ENCODE data around the gene CABLES2.

The CABLES2 gene

DNA sequence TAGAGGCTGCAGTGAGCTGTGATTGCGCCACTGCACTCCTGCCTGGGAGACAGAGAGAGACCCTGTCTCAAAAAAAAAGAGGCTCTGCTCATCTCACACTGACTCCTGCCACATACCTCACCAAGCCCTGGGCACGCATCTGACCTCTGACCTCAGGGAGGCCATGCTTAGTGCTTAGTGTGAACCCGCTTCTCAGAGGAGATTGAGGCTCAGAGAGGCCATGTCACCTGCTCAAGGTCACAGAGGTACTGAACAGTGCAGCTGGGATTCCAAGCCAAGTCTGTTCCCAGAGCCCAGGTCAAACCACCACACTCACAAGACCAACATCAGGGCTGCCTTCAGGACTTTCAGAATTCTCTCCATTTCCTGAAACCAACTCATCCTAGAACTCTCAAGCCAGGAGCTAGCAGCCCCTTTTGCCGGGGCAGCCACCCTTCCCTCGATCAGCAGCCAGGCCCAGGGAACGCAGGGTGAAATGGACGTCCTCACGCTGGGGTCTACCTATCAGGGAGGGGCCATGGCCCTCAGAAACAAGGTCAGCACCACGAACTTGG is 2.9 kb downstream of the CABLES2 start:
- no peaks in the 10 kb centered on the region for H4K20me1 ChIP-seq (ENCODE audit: insufficient read depth)
- peaks cover 20% of the 10 kb centered on the region for H3K4me1 ChIP-seq (ENCODE audit: low read depth, poor library complexity, severe bottlenecking)
- no peaks in the 10 kb centered on the region for H3K36me3 ChIP-seq (ENCODE audit: insufficient read depth)
- H2AFZ ChIP-seq (ENCODE audit: low read depth) = no peak overlapping the region
- no peaks in the 10 kb centered on the region; the same call in 1 of the 2 replicates for H3K27me3 ChIP-seq (ENCODE audit: insufficient read depth, low read depth)
- no peaks in the 10 kb centered on the region; the same call in 1 of the 2 replicates for H3K79me2 ChIP-seq (ENCODE audit: insufficient read depth, low read depth)
- no peak overlapping the region for H3K27ac ChIP-seq
- H3K4me3 ChIP-seq (IDR thresholded peaks at IDR 0.05; ENCODE audit: insufficient read depth, low read depth, low read length) = no peak overlapping the region
- no peak overlapping the region for H3K9ac ChIP-seq
- no peak overlapping the region for H3K4me2 ChIP-seq
- TF ChIP-seq, protein P1, sequence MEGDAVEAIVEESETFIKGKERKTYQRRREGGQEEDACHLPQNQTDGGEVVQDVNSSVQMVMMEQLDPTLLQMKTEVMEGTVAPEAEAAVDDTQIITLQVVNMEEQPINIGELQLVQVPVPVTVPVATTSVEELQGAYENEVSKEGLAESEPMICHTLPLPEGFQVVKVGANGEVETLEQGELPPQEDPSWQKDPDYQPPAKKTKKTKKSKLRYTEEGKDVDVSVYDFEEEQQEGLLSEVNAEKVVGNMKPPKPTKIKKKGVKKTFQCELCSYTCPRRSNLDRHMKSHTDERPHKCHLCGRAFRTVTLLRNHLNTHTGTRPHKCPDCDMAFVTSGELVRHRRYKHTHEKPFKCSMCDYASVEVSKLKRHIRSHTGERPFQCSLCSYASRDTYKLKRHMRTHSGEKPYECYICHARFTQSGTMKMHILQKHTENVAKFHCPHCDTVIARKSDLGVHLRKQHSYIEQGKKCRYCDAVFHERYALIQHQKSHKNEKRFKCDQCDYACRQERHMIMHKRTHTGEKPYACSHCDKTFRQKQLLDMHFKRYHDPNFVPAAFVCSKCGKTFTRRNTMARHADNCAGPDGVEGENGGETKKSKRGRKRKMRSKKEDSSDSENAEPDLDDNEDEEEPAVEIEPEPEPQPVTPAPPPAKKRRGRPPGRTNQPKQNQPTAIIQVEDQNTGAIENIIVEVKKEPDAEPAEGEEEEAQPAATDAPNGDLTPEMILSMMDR (conservative IDR thresholded peaks at IDR 0.05; ENCODE audit: low read depth, low read length) = no peak

DNA sequence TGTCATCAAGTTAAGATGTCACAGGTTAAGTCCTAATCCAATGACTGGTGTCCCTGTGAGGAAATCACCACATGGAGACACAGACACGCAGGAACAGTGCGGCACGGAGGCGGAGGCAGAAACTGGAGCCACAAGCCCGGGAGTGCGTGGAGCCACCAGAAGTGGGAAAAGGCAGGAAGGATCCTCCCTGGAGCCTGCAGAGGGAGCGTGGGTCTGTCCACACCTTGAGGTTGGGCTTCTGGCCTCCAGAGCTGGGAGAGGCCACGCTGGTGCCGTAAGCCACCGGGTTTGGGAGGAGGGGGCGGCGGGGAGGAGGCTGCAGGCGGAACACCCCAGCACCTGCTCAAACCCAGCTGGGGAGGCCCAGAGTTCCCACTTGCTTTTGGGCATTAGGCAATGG is 3.8 kb downstream of the CABLES2 start:
- Histone ChIP-seq H3K27ac (no peak overlapping the region), H3K36me3 (ENCODE audit: insufficient read depth) (no peaks in the 10 kb centered on the region), H3K4me1 (ENCODE audit: low read depth, poor library complexity, severe bottlenecking) (peaks cover 20% of the 10 kb centered on the region), H2AFZ (ENCODE audit: low read depth) (no peak overlapping the region), H4K20me1 (ENCODE audit: insufficient read depth) (no peaks in the 10 kb centered on the region), H3K4me3 (IDR thresholded peaks at IDR 0.05; ENCODE audit: insufficient read depth, low read depth, low read length) (no peak overlapping the region), H3K9ac (no peak overlapping the region), H3K4me2 (no peak overlapping the region), H3K79me2 (ENCODE audit: insufficient read depth, low read depth) (no peaks in the 10 kb centered on the region; the same call in 1 of the 2 replicates), H3K27me3 (ENCODE audit: insufficient read depth, low read depth) (no peaks in the 10 kb centered on the region)
- TF ChIP-seq, protein P1 (conservative IDR thresholded peaks at IDR 0.05; ENCODE audit: low read depth, low read length) = no peak

DNA sequence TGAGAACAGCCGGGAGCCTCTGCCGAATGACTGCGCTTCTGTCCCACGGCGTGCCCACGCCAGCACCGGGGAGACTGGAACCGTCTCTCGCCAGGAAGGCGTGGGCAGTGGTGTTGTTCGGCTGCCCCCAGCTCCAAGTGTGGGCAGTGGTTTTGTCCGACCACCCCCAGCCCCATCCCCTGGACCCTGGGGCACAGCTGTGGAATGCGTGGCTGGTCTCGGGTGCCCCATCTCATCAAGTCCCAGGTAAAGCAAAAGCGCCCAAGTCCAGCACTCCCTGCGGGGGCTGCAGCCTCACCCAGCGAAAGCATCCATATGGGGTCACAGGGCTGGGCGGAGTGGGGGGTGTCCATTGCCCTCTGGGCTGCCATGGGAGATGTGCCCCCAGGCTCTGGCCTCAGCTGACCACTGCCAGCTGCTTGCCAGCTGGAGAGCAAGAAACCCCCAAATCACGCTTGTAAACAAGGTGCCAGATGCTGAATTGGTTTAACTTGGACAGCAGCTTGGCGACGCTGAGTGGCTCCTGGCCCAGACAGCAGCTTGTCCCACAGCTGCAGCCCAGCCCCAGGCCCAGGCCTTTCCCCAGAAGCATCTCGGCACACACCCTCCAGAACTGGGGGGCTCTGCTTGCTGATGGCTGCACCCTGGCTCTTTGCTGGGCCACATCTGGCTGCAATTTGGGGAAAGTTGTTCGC is 4.5 kb downstream of the CABLES2 start:
- Histone ChIP-seq H4K20me1 (ENCODE audit: insufficient read depth) (no peaks in the 10 kb centered on the region), H3K9ac (no peak overlapping the region), H3K27me3 (ENCODE audit: insufficient read depth, low read depth) (no peaks in the 10 kb centered on the region), H3K36me3 (ENCODE audit: insufficient read depth) (no peaks in the 10 kb centered on the region), H3K4me2 (no peak overlapping the region), H2AFZ (ENCODE audit: low read depth) (no peak overlapping the region), H3K4me3 (IDR thresholded peaks at IDR 0.05; ENCODE audit: insufficient read depth, low read depth, low read length) (no peak overlapping the region), H3K4me1 (ENCODE audit: low read depth, poor library complexity, severe bottlenecking) (peaks cover 15% of the 10 kb centered on the region), H3K79me2 (ENCODE audit: insufficient read depth, low read depth) (no peaks in the 10 kb centered on the region; the same call in 1 of the 2 replicates), H3K27ac (no peak overlapping the region)
- TF ChIP-seq, protein P1 (conservative IDR thresholded peaks at IDR 0.05; ENCODE audit: low read depth, low read length) = no peak

- H3K27me3 ChIP-seq (ENCODE audit: insufficient read depth, low read depth) = no peaks in the 10 kb centered on the region
- no peak overlapping the region for H3K27ac ChIP-seq
- no peak overlapping the region for H3K9ac ChIP-seq
- TF ChIP-seq, protein P1 (conservative IDR thresholded peaks at IDR 0.05; ENCODE audit: low read depth, low read length) = no peak
- H3K4me1 ChIP-seq (ENCODE audit: low read depth, poor library complexity, severe bottlenecking) = peaks cover 10% of the 10 kb centered on the region
- H2AFZ ChIP-seq (ENCODE audit: low read depth) = no peak overlapping the region
- H3K79me2 ChIP-seq (ENCODE audit: insufficient read depth, low read depth) = no peaks in the 10 kb centered on the region; the same call in 1 of the 2 replicates
- H3K4me2 ChIP-seq = no peak overlapping the region
- H3K36me3 ChIP-seq (ENCODE audit: insufficient read depth) = no peaks in the 10 kb centered on the region
- no peaks in the 10 kb centered on the region for H4K20me1 ChIP-seq (ENCODE audit: insufficient read depth)
- H3K4me3 ChIP-seq (IDR thresholded peaks at IDR 0.05; ENCODE audit: insufficient read depth, low read depth, low read length) = no peak overlapping the region
These were observed 5.7 kb downstream of the CABLES2 start for GRCh38 chr20:62401331-62401779.

All from KMS-11 (cell line).